ENCODE measurements around the gene ADGRF1. TPM values are rescaled to one million over a fixed set of nuclear protein-coding genes. Genes with fewer than 3 reads are reported as not detected.

Gene ADGRF1
- total and polyA plus RNA-seq, 4 donors = 0.06 to 0.39 (median 0.35) TPM; not detected in 1

GRCh38 chr6:47076422-47077344 is 34.6 kb upstream of the ADGRF1 start:
- no peaks in the 10 kb centered on the region for H3K36me3 ChIP-seq (ENCODE audit: control insufficient read depth, insufficient read depth, low read length)
- peak in 3 of 6 donors; percentile 61 to 85 (median 79) for DNase-seq (ENCODE audit: low read depth in 4 of 6, low spot score in 6 of 6)
- H3K27ac ChIP-seq (ENCODE audit: low read depth, low read length) = peak overlapping the region; percentile 89
- H3K4me3 ChIP-seq (ENCODE audit: low read depth, low read length) = no peak overlapping the region
- H3K4me1 ChIP-seq (ENCODE audit: control insufficient read depth, insufficient read depth, low read length) = peaks cover 8% of the 10 kb centered on the region
- H3K27me3 ChIP-seq (ENCODE audit: control insufficient read depth, insufficient read depth, low read length) = no peaks in the 10 kb centered on the region
- WGBS (ENCODE audit: insufficient coverage) = 42% methylated on average over 6 of the region's 9 CpGs
- no peaks in the 10 kb centered on the region for H3K9me3 ChIP-seq (ENCODE audit: control insufficient read depth, insufficient read depth, low read length)

- 28% methylated on average over 5 of the region's 8 CpGs for WGBS (ENCODE audit: insufficient coverage)
- H3K4me3 ChIP-seq (ENCODE audit: low read depth, low read length) = no peak overlapping the region
- DNase-seq (ENCODE audit: low read depth in 4 of 6, low spot score in 6 of 6) = peak in 2 of 6 donors; percentile 70 to 77
Observed at GRCh38 chr6:47075741-47076421, 33.7 kb upstream of the ADGRF1 start.

GRCh38 chr6:47075168-47075567 is 33.0 kb upstream of the ADGRF1 start:
- DNase-seq (ENCODE audit: low read depth in 4 of 6, low spot score in 6 of 6) = peak in 2 of 6 donors; percentile 31 to 50
- Histone ChIP-seq H3K36me3 (ENCODE audit: control insufficient read depth, insufficient read depth, low read length) (no peaks in the 10 kb centered on the region), H3K9me3 (ENCODE audit: control insufficient read depth, insufficient read depth, low read length) (peaks cover 3% of the 10 kb centered on the region), H3K27me3 (ENCODE audit: control insufficient read depth, insufficient read depth, low read length) (no peaks in the 10 kb centered on the region), H3K4me3 (ENCODE audit: low read depth, low read length) (no peak overlapping the region), H3K4me1 (ENCODE audit: control insufficient read depth, insufficient read depth, low read length) (peaks cover 8% of the 10 kb centered on the region), H3K27ac (ENCODE audit: low read depth, low read length) (peak overlapping the region; percentile 89)
- 65% methylated on average over 4 of the region's 4 CpGs for WGBS (ENCODE audit: insufficient coverage)

More at GRCh38 chr6:47075741-47076421, 33.7 kb upstream of the ADGRF1 start:
- peak overlapping the region; percentile 89 for H3K27ac ChIP-seq (ENCODE audit: low read depth, low read length)
- H3K9me3 ChIP-seq (ENCODE audit: control insufficient read depth, insufficient read depth, low read length) = no peaks in the 10 kb centered on the region
- H3K4me1 ChIP-seq (ENCODE audit: control insufficient read depth, insufficient read depth, low read length) = peaks cover 8% of the 10 kb centered on the region
- no peaks in the 10 kb centered on the region for H3K27me3 ChIP-seq (ENCODE audit: control insufficient read depth, insufficient read depth, low read length)
- H3K36me3 ChIP-seq (ENCODE audit: control insufficient read depth, insufficient read depth, low read length) = no peaks in the 10 kb centered on the region

GRCh38 chr6:47073125-47074110 is 31.3 kb upstream of the ADGRF1 start:
- 81% methylated on average over 2 of the region's 5 CpGs for WGBS (ENCODE audit: insufficient coverage)
- Histone ChIP-seq H3K9me3 (ENCODE audit: control insufficient read depth, insufficient read depth, low read length) (peaks cover 3% of the 10 kb centered on the region), H3K27ac (ENCODE audit: low read depth, low read length) (no peak overlapping the region), H3K4me1 (ENCODE audit: control insufficient read depth, insufficient read depth, low read length) (peaks cover 4% of the 10 kb centered on the region), H3K27me3 (ENCODE audit: control insufficient read depth, insufficient read depth, low read length) (no peaks in the 10 kb centered on the region), H3K36me3 (ENCODE audit: control insufficient read depth, insufficient read depth, low read length) (no peaks in the 10 kb centered on the region), H3K4me3 (ENCODE audit: low read depth, low read length) (no peak overlapping the region)
- no peak for DNase-seq (ENCODE audit: low read depth in 4 of 6, low spot score in 6 of 6)

GRCh38 chr6:47072667-47073066 is 30.5 kb upstream of the ADGRF1 start:
- H3K9me3 ChIP-seq (ENCODE audit: control insufficient read depth, insufficient read depth, low read length) = peaks cover 3% of the 10 kb centered on the region
- no peaks in the 10 kb centered on the region for H3K27me3 ChIP-seq (ENCODE audit: control insufficient read depth, insufficient read depth, low read length)
- no peak overlapping the region for H3K27ac ChIP-seq (ENCODE audit: low read depth, low read length)
- DNase-seq (ENCODE audit: low read depth in 4 of 6, low spot score in 6 of 6) = no peak
- no peaks in the 10 kb centered on the region for H3K36me3 ChIP-seq (ENCODE audit: control insufficient read depth, insufficient read depth, low read length)
- no peak overlapping the region for H3K4me3 ChIP-seq (ENCODE audit: low read depth, low read length)
- no CpG with 5 or more reads among the region's 1 CpG for WGBS (ENCODE audit: insufficient coverage)
- peaks cover 4% of the 10 kb centered on the region for H3K4me1 ChIP-seq (ENCODE audit: control insufficient read depth, insufficient read depth, low read length)

GRCh38 chr6:47071681-47072080 is 29.5 kb upstream of the ADGRF1 start:
- H3K4me3 ChIP-seq (ENCODE audit: low read depth, low read length) = no peak overlapping the region
- no peak for DNase-seq (ENCODE audit: low read depth in 4 of 6, low spot score in 6 of 6)
- H3K9me3 ChIP-seq (ENCODE audit: control insufficient read depth, insufficient read depth, low read length) = peaks cover 3% of the 10 kb centered on the region
- H3K4me1 ChIP-seq (ENCODE audit: control insufficient read depth, insufficient read depth, low read length) = peaks cover 4% of the 10 kb centered on the region
- no peak overlapping the region for H3K27ac ChIP-seq (ENCODE audit: low read depth, low read length)
- no peaks in the 10 kb centered on the region for H3K27me3 ChIP-seq (ENCODE audit: control insufficient read depth, insufficient read depth, low read length)
- H3K36me3 ChIP-seq (ENCODE audit: control insufficient read depth, insufficient read depth, low read length) = no peaks in the 10 kb centered on the region
- WGBS (ENCODE audit: insufficient coverage) = 43% methylated on average over 1 of the region's 1 CpG

- H3K4me1 ChIP-seq (ENCODE audit: control insufficient read depth, insufficient read depth, low read length) = peaks cover 4% of the 10 kb centered on the region
- peaks cover 3% of the 10 kb centered on the region for H3K9me3 ChIP-seq (ENCODE audit: control insufficient read depth, insufficient read depth, low read length)
- no CpG with 5 or more reads among the region's 3 CpGs for WGBS (ENCODE audit: insufficient coverage)
- no peak overlapping the region for H3K27ac ChIP-seq (ENCODE audit: low read depth, low read length)
- H3K27me3 ChIP-seq (ENCODE audit: control insufficient read depth, insufficient read depth, low read length) = no peaks in the 10 kb centered on the region
- H3K4me3 ChIP-seq (ENCODE audit: low read depth, low read length) = no peak overlapping the region
- no peak for DNase-seq (ENCODE audit: low read depth in 4 of 6, low spot score in 6 of 6)
- H3K36me3 ChIP-seq (ENCODE audit: control insufficient read depth, insufficient read depth, low read length) = no peaks in the 10 kb centered on the region
Observed at GRCh38 chr6:47070461-47070860, 28.3 kb upstream of the ADGRF1 start.

GRCh38 chr6:47069156-47069555 is 27.0 kb upstream of the ADGRF1 start:
- peaks cover 4% of the 10 kb centered on the region for H3K4me1 ChIP-seq (ENCODE audit: control insufficient read depth, insufficient read depth, low read length)
- peaks cover 3% of the 10 kb centered on the region for H3K9me3 ChIP-seq (ENCODE audit: control insufficient read depth, insufficient read depth, low read length)
- no peaks in the 10 kb centered on the region for H3K27me3 ChIP-seq (ENCODE audit: control insufficient read depth, insufficient read depth, low read length)
- no peak for DNase-seq (ENCODE audit: low read depth in 4 of 6, low spot score in 6 of 6)
- no peak overlapping the region for H3K4me3 ChIP-seq (ENCODE audit: low read depth, low read length)
- WGBS (ENCODE audit: insufficient coverage) = no CpG with 5 or more reads among the region's 2 CpGs
- no peaks in the 10 kb centered on the region for H3K36me3 ChIP-seq (ENCODE audit: control insufficient read depth, insufficient read depth, low read length)
- H3K27ac ChIP-seq (ENCODE audit: low read depth, low read length) = no peak overlapping the region

- Histone ChIP-seq H3K4me1 (ENCODE audit: control insufficient read depth, insufficient read depth, low read length) (peaks cover 3% of the 10 kb centered on the region), H3K27ac (ENCODE audit: low read depth, low read length) (no peak overlapping the region), H3K27me3 (ENCODE audit: control insufficient read depth, insufficient read depth, low read length) (no peaks in the 10 kb centered on the region), H3K9me3 (ENCODE audit: control insufficient read depth, insufficient read depth, low read length) (peaks cover 5% of the 10 kb centered on the region), H3K36me3 (ENCODE audit: control insufficient read depth, insufficient read depth, low read length) (no peaks in the 10 kb centered on the region), H3K4me3 (ENCODE audit: low read depth, low read length) (no peak overlapping the region)
- WGBS (ENCODE audit: insufficient coverage) = 100% methylated on average over 1 of the region's 1 CpG
- no peak for DNase-seq (ENCODE audit: low read depth in 4 of 6, low spot score in 6 of 6)
Observed at GRCh38 chr6:47066418-47066817, 24.3 kb upstream of the ADGRF1 start.
